Measurements from ENCODE around the gene GIPC3.

The GIPC3 gene, protein sequence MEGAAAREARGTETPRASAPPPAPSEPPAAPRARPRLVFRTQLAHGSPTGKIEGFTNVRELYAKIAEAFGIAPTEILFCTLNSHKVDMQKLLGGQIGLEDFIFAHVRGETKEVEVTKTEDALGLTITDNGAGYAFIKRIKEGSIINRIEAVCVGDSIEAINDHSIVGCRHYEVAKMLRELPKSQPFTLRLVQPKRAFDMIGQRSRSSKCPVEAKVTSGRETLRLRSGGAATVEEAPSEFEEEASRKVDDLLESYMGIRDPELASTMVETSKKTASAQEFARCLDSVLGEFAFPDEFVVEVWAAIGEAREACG

DNA sequence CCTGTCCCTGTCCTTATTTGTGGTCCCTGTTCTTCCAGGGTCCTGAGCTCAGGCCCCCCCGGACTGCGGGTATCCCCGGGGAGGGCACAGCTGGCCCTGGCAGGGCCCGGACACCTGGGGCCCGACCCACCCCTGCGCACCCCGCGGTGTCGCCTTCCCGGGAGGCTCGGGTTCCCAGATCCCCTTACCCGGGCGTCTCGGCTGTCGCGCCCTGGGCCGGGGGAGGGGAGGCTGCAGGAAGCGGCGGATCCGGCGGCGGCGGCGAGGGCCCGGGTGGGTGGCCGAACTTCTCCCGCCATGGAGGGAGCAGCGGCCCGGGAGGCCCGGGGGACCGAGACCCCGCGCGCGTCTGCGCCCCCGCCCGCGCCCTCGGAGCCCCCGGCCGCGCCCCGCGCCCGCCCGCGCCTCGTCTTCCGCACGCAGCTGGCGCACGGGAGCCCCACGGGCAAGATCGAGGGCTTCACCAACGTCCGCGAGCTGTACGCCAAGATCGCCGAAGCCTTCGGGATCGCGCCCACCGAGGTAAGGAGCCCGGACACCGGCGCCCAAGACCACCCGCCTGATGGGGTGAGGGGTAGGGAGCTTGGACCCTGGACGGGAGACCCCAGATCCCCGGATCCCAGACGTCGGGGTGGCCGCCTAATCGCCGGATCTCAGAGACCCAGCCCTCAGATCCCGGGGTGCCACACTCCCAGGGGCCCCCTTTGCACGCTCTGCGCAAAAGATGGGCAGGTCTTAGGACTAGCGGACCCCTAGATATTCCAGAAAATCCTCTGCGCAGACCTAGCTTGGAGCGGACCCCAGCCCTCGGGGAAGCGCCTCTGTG lies at the start of gene GIPC3:
TSS of gene GIPC3 (plus strand) at position 178 of the 826 bp plus-strand sequence. CDS start at position 298, 120 bp downstream.
- DNase-seq (ENCODE audit: low spot score): no peak

DNA sequence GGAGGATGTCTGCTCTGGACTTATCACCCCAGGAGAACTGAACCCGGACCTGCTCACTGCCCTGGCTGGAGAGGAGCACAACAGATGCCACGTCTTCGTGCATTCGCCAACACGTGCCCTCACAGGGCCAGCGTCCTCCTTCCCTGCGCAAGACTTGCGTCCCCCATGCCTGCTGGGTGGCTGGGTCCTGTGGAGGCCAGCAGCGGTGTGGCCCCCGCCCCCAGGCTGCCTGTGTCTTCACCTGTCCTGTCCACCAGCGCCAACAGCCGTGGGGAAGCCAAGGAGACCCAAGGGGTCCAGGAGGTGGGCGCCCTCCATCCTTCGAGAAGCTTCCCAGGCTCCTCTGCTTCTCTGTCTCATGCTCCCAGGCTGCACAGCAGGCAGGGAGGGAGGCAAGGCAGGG lies 49.7 kb upstream of the GIPC3 start:
- DNase-seq (ENCODE audit: low spot score): no peak

DNA sequence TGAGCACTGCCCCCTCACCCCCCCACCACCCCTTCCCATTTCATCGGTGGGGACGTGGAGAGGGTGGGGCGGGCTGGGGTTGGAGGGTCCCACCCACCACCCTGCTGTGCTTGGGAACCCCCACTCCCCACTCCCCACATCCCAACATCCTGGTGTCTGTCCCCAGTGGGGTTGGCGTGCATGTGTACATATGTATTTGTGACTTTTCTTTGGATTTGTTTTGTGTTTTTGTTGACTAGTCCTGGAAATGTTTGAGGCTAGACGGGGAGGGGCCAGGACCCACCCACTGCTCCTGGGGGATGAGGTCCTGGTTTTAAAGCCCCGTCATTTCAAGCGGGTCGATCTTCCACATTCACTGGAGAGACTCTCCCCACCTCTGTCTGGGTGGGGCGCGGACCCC lies 49.3 kb upstream of the GIPC3 start:
- no peak for DNase-seq (ENCODE audit: low spot score)

DNA sequence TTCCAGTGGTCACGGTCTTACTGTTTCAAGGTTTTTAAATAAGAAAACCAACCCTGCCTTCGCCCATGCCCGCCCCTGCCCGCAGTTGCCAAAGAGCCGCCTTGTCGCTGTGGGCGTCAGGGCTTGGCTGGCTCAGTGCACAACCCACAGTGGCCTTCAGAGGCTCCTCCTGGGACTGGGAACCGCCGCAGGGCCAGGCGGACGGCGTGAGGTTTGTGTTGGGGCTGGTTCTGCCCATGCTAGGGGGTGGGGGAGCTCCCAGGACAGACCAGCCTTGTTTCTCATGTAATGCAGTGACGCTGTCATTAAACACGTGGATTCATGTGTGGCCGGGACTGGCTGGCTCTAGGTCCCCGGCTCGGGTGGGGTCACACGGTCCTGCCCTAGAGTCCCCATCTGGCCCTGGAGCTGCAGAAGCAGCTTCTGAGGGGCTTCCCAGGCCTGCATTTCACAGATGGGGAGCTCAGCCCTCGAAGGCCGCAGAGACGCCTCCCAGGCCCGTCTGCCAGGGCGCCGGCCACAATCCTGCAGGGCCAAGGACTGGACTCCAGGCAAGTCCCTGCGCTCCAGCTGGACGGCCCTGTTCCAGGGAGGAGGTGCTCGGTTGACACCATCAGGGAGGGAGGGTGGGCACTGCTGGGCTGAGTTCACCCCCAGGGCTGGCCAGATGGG lies 48.7 kb upstream of the GIPC3 start:
- no peak for DNase-seq (ENCODE audit: low spot score)

DNA sequence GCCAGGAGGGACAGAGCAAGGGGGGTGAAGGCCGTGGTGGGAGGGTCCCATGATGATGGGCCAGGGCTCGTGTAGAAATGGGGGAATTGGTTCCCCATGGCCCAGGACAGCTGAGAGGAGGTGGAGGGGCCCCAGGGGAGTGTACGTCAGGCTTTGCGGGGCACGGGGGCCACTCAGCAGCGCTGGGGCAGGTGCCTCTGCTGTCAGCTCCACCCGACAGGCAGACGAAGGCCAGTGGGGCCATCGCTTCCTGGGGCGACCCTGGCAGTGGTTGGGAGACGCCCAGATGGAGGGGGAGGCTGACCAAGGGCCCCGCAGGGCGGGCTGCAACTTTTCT lies 48.2 kb upstream of the GIPC3 start:
- DNase-seq (ENCODE audit: low spot score): no peak

DNA sequence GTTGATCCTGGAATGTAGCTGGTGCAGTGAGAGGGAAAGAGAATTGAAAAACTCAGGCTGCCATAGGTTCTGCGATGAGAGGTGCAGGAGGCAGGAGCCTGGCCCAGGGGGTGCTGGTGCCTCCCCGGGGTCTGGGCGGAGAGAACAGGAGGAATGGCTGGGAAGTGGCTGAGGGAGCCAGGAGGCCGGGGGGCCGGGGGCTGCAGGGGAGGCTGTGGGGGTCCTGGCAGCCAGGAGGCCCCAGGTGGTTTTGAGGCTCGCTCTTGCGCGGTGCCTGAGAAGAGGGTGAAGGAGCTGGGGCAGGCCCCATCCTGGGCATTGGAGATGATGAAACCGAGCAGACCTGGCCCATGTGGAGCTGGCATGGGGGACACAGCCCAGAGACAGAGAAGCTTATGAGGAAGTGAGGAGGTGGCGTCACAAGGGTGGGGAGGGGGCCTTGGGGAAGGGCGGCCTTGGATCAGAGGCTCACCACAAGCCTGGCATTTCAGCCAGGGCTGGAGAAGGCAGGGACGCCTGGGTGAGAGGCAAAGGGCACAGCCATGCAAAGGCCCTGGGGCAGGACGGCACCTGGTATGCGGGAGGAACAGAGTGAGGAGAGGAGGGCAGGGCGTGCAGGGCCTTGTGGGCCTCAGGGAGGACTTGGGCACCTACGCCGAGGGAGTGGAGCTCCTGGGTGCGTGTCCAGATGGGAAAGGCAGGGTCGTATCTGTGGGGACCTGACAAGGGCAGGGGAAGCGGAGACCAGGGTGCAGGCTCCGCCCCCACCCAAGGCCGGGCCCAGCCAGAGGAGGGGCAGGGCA lies 47.6 kb upstream of the GIPC3 start:
- DNase-seq (ENCODE audit: low spot score): no peak

DNA sequence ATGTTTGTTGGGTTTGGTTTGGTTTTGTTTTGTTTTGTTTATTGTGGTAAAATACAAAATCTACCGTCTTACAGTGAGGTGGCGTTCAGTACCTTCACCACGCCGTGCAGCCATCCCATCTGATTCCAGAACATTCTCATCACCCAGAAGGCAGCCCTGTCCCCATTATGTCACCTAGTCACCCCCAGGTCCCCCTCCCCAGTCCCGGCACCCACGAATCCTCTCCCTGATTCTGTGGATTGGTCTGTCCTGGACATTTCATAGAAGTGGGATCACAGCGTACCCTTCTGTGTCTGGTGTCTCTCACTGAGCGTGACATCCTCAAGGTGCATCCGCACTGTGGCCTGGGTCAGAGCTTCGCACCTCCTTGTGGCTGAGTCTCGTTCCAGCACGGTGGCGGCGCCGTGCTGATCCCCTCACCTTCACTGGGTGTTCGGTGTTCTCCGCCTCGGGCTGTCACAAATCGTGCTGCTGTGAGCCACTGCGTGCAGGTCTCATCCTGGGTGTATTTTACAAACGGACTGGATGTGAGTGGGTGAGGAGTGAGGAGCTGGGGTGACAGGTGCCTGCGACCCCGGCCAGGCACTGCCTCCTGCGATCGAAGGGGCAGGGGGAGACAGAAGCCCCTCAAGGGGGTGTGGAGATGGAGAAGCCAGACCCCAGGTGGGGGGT lies 46.9 kb upstream of the GIPC3 start:
- no peak for DNase-seq (ENCODE audit: low spot score)

DNA sequence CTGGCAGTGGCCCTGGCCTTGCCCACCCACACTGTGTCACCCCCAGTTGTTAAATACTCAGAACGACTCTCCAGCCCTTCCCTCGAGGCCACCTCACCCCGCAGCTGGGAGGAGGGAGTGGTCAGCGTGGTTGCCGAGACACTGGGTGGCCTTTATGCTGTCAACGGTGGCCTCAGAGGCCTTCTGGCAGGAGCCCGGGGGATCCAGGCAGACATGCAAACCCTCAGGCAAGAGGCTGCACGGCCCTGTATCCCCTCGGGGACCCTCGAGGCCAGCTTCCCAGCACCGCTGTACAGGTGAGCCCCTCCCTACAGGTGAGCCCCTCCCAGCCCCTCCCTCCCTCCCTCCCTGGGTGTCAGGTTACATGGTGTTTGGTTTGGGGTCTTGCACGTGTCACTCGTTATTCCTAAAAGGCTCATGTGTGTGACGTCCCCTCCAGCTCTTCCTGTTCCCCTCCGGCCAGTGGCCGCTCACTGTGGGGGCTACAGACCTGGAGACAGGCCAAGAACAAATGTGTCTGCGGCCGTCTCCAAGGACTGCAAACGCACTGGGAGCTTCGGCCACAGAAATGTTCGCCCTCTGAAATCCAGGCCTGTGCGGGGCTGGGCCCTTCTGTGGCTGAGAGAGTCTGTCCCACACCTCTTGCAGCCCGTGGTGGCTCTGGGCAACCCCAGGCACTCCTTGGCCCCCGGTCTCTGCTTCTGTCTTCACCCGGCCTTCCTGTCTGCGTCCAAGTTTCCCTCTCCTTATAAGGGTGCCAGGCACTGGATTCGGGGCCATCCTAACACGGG lies 46.1 kb upstream of the GIPC3 start, which contains the start of gene TEKTIP1:
TSS of gene TEKTIP1 (plus strand) at position 210 of the 791 bp plus-strand sequence. CDS start at position 214, 4 bp downstream.
- DNase-seq (ENCODE audit: low spot score): no peak

DNA sequence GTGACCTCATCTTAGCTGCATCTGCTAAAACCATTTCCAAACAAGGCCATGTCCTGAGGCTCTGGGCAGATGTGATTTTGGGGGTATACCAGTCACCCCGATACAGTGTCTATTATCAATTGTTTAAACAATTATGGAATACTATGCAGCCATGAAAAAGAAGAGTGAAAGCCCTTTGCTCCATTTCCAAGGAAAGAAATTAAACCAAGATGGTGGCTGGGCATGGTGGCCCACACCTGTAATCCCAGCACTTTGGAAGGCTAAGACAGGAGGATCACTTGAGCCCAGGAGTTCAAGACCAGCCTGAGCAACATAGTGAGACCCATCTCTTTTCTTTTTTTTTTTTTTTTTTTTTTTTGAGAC lies 45.5 kb upstream of the GIPC3 start:
- DNase-seq (ENCODE audit: low spot score): no peak

DNA sequence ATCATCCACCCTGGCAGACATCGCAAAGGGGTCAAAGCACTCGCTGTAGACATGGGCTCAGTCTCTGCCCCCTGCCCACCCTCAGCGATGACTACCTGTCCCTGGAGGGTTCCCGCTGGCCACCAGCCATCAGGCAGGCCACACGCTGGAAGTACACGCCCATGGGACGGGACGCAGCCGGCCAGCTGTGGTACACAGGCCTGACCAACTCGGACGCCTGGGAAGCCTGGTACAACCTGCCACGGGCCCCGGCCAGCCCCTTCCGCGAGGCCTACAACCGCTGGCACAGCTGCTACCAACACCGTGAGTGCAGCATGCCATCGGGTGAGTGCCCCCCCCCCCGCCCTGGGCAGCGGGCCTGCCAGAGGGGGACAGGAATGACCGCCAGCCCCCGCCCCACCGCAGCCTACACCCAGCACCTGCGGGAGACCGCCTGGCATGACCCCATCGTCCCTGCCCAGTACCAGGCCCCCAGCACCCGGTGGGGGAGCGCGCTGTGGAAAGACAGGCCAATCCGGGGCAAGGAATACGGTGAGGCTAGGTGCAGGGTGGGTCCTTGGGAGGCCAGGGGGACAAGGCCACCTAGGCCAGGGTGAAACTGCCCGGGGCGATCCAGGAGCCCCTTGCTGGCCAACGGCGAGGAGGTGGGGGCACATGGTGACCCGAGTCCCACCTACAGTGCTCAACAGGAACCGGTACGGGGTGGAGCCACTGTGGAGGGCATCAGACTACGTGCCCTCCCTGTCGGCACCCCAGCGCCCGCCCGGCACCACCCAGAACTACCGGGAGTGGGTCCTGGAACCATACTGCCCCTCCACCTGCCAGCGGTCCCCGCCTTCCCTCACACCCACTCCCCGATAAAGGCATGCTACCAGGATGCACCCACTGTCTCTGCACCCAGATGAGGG lies 41.9 kb upstream of the GIPC3 start:
- no peak for DNase-seq (ENCODE audit: low spot score)

DNA sequence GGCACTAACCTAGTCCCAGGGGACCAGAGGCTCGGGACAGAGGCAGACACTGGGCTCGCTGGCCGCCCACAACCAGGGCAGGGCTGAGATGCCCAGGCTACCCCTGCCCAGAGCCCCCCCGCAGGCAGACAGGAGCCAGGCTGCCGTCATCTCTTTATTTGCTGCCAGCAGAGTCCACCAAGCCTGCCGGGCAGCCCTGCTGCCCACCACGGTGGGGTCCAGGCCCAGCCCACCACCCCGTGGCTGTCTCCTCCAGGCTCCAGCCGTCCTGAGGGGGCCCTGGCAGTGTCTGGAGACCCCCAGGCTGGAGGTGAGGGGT lies 41.3 kb upstream of the GIPC3 start:
- DNase-seq (ENCODE audit: low spot score): no peak

DNA sequence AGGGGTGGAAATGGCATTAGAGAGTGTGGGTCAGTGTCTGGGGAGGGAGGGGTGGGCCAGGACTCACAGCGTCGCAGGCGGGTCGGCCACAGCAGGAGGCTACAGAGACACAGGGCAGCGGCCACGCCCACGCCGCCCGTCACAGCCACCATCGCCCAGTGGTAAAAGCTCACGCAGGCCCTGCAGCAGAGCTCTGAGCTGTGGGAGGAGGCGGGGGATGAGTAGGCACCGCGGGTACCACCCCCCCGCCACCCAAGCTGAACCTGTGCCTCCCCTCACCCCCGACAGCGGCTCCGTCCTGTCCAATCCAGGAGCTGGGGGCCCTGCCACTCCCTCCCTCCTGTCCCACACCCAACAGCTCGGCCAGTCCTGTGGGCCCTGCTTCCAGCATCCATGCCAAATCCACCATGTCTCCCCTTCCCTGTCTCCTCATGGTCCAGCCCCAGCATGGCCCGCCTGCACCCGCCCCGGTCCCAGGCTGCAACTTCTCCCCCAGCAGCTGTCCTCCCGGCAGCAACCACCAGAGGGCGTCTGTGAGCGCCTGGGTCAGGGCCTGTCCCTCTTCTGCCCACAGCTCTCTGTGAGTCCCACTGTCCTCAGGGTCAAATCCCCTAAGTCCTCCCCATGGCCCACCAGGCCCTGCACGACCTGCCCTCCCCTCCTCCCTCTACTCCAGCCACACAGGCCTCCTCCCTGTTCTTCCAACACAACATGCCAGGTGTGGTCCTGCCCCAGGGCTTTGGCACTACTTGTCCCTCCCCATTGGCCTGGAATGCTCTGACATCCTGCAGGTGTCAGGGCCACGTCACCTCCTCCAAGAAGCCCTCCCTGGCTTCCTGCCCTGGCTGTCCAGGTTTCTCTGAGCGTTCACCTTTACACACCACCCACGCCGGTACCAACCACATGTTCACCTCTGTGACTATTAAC lies 40.3 kb upstream of the GIPC3 start:
- DNase-seq (ENCODE audit: low spot score): peak; percentile 79

DNA sequence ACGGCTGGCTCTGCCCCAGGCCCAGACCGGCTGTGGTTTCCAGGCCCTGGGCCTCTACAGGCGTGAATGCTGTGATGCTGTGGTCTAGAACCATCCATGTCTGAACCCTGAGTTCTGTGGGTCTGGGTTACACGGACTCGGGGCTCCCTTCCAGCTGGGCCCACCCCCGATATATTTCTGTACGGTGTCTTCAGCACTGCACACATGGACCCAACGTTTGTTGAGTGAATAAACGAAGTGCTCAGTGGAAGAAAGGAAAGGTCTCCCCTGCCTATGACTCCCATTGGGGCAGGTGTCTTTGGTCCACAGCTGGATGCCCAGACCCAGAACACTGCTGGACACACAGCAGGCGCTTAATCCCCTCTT lies 39.6 kb upstream of the GIPC3 start:
- no peak for DNase-seq (ENCODE audit: low spot score)

DNA sequence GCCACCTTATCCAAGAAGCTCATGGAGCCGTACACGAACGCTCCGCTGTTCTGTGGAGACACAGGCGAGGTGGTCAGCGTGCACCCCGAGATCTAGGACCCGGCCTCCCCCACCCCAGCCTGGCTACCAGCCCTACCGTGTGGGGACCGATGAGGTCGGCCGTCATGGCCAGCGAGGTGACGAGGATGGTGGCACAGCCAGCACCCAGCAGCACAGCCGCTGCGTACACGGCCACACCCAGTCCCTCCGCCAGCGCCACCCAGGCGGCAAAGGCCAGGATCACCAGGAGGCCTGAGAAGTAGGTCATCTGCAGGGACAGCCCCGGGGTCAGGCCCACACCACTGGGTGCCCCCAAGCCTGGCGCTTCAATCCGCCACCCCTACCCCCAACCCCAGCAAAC lies 39.2 kb upstream of the GIPC3 start:
- no peak for DNase-seq (ENCODE audit: low spot score)

DNA sequence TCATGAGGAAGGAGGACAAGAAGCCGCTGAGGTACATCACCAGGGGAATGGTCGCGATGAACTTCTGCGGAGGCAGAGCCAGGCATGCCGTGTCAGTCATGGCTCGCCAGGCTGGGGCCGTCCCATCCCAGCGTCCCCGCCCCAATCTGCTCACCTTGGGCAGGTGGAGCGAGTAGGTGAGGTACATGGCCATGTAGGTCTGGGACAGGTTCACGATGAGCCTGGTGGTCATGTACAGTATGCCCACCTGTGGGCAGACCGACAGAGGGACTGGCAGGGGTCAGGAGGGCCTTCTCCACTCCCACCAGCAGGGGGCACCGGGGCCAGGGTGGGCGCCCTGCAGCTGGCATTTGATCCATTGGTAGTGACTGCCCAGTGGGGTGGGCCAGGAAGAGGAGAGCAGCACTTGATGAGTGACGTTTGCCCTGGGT lies 38.0 kb upstream of the GIPC3 start:
- DNase-seq (ENCODE audit: low spot score): peak; percentile 40

DNA sequence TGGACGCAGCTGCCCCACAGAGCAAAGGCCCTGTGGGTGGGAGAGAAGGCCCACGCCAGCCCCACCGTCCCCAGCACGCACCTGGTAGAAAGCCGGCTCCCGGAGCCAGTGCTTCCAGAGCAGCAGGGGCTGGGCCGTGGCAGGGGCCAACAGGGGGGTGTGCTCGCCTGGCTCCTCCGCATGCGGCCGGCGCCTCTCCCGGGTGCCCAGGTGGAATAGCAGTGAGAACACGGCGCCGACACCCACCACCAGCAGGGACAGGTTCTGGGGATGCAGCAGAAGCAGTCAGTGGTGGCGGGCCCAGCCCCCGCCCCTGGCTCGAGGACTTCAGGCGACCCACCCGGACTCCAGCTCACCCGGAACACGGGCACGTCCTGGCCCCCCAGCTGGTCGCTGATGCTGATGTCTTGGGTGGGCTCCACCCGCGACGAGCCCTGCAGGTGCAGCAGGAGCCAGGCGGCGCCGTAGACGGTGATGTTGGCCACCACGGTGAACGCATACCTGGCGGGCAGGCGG lies 37.5 kb upstream of the GIPC3 start:
- DNase-seq (ENCODE audit: low spot score): no peak

DNA sequence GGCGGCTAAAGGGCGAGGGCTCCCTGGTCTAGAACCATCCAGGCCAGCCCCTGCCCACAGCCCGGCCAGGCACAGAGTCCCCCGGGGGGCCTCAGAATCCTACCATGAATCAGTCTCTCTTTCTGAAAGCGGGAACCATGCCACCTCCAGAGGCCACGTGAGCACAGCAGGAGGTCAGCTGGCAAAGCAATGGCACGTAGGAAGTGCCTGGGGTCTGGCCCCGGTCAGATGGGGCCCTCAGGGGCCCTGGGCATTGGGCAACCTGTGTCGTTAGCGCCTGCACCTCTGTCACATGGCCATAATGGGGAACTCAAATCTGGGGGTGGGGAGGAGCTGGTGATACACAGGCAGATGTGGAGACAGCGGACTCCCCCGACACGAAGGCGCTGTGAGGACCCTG lies 36.7 kb upstream of the GIPC3 start:
- no peak for DNase-seq (ENCODE audit: low spot score)

DNA sequence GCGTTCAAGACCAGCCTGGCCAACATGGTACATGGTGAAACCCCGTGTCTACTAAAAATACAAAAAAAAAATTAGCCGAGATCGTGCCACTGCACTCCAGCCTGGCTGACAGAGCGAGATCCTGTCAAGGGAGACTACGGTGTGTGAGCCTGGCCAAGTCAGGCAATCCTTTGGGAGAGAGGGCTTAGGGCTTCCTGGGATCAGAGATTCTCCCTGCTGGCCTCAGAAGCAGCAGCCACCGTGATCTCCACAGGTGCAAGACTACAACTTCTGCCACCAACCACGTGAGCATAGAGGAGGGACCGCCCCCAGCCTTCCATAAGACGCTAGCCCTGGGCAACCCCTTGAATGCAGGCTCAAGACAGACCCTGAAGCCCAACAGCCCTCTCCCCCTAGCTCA lies 35.5 kb upstream of the GIPC3 start:
- no peak for DNase-seq (ENCODE audit: low spot score)

Measured in hematopoietic multipotent progenitor cell treated with erythropoietin and hydrocortisone succinate and interleukin-3 and kit ligand, for 15 days (in vitro differentiated cells).